Panc1 (cell line): ENCODE results near the gene CENPB. TPM values are rescaled to one million over a fixed set of nuclear protein-coding genes. Genes with fewer than 3 reads are reported as not detected.
A peak's percentile ranks its signal among the peaks of the same experiment; 100 is the strongest.

Experiments used
- ATAC-seq: fragments of 200-7000 bp; cut with Tn5 transposase; 2 replicates; pipeline ENCODE4 v1.9.1; 2020; ENCODE audit warnings: mild to moderate bottlenecking, moderate library complexity
- BruUV-seq: library from RNA; stranded (reverse); fragments of 400-500 nt; replicated peaks from 2 replicates; lab custom pipeline; 2021; lab: Mats Ljungman, UMichigan
- CTCF ChIA-PET: fragments of 300-600 bp; sonication (Branson Sonifier 250); formaldehyde crosslinking; loops from one replicate; lab custom pipeline; 2022; ENCODE audit warnings: antibody characterized with exemption; lab: Charles Lee
- POLR2A ChIA-PET: fragments of 300-600 bp; sonication (Branson Sonifier 250); formaldehyde crosslinking; loops from one replicate; lab custom pipeline; 2022; ENCODE audit warnings: antibody characterized with exemption; lab: Charles Lee
- DNase-seq: peaks from one replicate; pipeline ENCODE4 v3.0.0-alpha.2; 2010; ENCODE audit warnings: low read depth, low spot score
- H3K27ac ChIP-seq: 2 replicates; pipeline ENCODE4 v1.5.1; 2011; ENCODE audit warnings: mild to moderate bottlenecking, low read length, inconsistent platforms
- H3K27me3 ChIP-seq: fragments of 200-500 bp; sonication (Bioruptor generic); 2 replicates; pipeline ENCODE4 v1.6.0; 2014; ENCODE audit warnings: low read length, inconsistent platforms; ENCODE audit not compliant: control insufficient read depth, insufficient read depth
- H3K36me3 ChIP-seq: fragments of 200-500 bp; sonication (Bioruptor generic); 2 replicates; pipeline ENCODE4 v1.5.1; 2014; ENCODE audit warnings: inconsistent platforms, mild to moderate bottlenecking, low read length, moderate library complexity; ENCODE audit not compliant: control insufficient read depth, insufficient read depth
- H3K4me1 ChIP-seq: 2 replicates; pipeline ENCODE4 v1.5.1; 2011; ENCODE audit warnings: inconsistent platforms, mild to moderate bottlenecking, low read length, moderate library complexity; ENCODE audit not compliant: control insufficient read depth, insufficient read depth
- H3K4me3 ChIP-seq, 2 experiments: 2 replicates each; pipeline ENCODE4 v1.5.1; 2011 to 2012; ENCODE audit warnings: low read depth in 2 of 2, low read length in 2 of 2, mild to moderate bottlenecking in 2 of 2, inconsistent platforms in 1 of 2, moderate library complexity in 1 of 2
- H3K9me3 ChIP-seq: fragments of 200-500 bp; sonication (Bioruptor generic); 2 replicates; pipeline ENCODE4 v1.5.1; 2014; ENCODE audit warnings: low read depth, mild to moderate bottlenecking, inconsistent platforms, low read length, moderate library complexity; ENCODE audit not compliant: control insufficient read depth, insufficient read depth
- POLR2AphosphoS5 ChIP-seq: IDR thresholded peaks from 2 replicates; pipeline ENCODE4 v1.6.1; 2012; ENCODE audit warnings: mild to moderate bottlenecking, low read depth, low read length, moderate library complexity
- SIN3A ChIP-seq: IDR thresholded peaks from 2 replicates; pipeline ENCODE4 v1.6.1; 2012; ENCODE audit warnings: low read depth, mild to moderate bottlenecking, low read length, moderate library complexity, borderline replicate concordance; ENCODE audit not compliant: insufficient read depth
- TCF7L2 ChIP-seq: IDR thresholded peaks from 2 replicates; pipeline ENCODE4 v1.6.1; 2011; ENCODE audit warnings: mild to moderate bottlenecking, low read depth, low read length, inconsistent platforms
- in situ Hi-C: cut with HindIII; loops from 2 replicates; pipeline ENCODE4 v1.10.0; 2016; ENCODE audit warnings: low sequenced_read_pairs, low pct_unique_long_range_greater_than_20kb
- intact Hi-C: fragments of 100-400 bp; cut with micrococcal nuclease; formaldehyde crosslinking; loops from one replicate; pipeline ENCODE4 v1.10.0; 2022; ENCODE audit not compliant: unreplicated experiment
- total RNA-seq: library from RNA; stranded (reverse); gene quantifications from one replicate; pipeline ENCODE4 v1.2.1, GENCODE V29; 2021; ENCODE audit not compliant: unreplicated experiment
- TF ChIP-seq, protein P1 (sequence below): fragments of 450-650 bp; IDR thresholded peaks from 2 replicates; pipeline ENCODE4 v1.5.1; 2017; ENCODE audit warnings: mild to moderate bottlenecking
- TF ChIP-seq, protein P2 (sequence below), 2 experiments: IDR thresholded peaks; 2 replicates each; pipeline ENCODE4 v1.6.1; 2011 to 2012; ENCODE audit warnings: low read depth in 2 of 2, control low read depth in 1 of 2, low read length in 1 of 2, mild to moderate bottlenecking in 1 of 2, moderate library complexity in 1 of 2; ENCODE audit not compliant: insufficient read depth in 1 of 2

The CENPB gene
- total RNA-seq, 1 experiment from 2014 or later: 154 TPM

DNA sequence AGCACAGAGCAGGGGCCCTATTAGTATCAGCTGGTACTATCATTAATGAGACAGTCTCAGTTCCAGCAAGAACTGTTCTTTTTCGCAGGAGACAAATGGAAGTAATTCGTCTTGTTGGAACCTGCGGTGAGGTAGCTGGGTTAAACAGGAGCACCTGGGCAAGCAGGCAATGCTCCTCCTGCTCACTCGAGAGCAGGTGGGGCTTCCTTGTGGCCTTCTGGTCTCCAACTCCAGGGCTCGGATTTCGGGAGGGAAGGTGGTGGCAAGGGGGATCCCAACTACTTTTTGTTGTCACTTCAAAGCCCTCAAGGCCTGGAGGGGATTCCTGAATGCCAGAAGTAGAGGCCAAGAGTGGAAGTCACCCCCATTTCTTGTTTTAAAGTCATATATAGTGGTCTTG lies 3.9 kb downstream of the CENPB start:
- TF ChIP-seq POLR2AphosphoS5: no peak
- TF ChIP-seq, protein P1, sequence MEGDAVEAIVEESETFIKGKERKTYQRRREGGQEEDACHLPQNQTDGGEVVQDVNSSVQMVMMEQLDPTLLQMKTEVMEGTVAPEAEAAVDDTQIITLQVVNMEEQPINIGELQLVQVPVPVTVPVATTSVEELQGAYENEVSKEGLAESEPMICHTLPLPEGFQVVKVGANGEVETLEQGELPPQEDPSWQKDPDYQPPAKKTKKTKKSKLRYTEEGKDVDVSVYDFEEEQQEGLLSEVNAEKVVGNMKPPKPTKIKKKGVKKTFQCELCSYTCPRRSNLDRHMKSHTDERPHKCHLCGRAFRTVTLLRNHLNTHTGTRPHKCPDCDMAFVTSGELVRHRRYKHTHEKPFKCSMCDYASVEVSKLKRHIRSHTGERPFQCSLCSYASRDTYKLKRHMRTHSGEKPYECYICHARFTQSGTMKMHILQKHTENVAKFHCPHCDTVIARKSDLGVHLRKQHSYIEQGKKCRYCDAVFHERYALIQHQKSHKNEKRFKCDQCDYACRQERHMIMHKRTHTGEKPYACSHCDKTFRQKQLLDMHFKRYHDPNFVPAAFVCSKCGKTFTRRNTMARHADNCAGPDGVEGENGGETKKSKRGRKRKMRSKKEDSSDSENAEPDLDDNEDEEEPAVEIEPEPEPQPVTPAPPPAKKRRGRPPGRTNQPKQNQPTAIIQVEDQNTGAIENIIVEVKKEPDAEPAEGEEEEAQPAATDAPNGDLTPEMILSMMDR: no peak
- TF ChIP-seq, protein P2, sequence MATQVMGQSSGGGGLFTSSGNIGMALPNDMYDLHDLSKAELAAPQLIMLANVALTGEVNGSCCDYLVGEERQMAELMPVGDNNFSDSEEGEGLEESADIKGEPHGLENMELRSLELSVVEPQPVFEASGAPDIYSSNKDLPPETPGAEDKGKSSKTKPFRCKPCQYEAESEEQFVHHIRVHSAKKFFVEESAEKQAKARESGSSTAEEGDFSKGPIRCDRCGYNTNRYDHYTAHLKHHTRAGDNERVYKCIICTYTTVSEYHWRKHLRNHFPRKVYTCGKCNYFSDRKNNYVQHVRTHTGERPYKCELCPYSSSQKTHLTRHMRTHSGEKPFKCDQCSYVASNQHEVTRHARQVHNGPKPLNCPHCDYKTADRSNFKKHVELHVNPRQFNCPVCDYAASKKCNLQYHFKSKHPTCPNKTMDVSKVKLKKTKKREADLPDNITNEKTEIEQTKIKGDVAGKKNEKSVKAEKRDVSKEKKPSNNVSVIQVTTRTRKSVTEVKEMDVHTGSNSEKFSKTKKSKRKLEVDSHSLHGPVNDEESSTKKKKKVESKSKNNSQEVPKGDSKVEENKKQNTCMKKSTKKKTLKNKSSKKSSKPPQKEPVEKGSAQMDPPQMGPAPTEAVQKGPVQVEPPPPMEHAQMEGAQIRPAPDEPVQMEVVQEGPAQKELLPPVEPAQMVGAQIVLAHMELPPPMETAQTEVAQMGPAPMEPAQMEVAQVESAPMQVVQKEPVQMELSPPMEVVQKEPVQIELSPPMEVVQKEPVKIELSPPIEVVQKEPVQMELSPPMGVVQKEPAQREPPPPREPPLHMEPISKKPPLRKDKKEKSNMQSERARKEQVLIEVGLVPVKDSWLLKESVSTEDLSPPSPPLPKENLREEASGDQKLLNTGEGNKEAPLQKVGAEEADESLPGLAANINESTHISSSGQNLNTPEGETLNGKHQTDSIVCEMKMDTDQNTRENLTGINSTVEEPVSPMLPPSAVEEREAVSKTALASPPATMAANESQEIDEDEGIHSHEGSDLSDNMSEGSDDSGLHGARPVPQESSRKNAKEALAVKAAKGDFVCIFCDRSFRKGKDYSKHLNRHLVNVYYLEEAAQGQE (IDR thresholded peaks at IDR 0.05; ENCODE audit: insufficient read depth in 1 of 2, low read depth in 2 of 2, low read length in 1 of 2): no peak
- no peak for TF ChIP-seq SIN3A
- TF ChIP-seq TCF7L2: no peak
- no peak overlapping the region for H3K27ac ChIP-seq
- H3K4me3 ChIP-seq: no peak overlapping the region
- H3K27me3 ChIP-seq: no peaks in the 10 kb centered on the region
- DNase-seq (no peak), ATAC-seq (no peak)
- no peaks in the 10 kb centered on the region for H3K36me3 ChIP-seq
- in situ Hi-C loops: no loop called here
- no TSS peak for BruUV-seq
- CTCF ChIA-PET: interaction anchor here (0.9 kb wide), 1 partner anchor 72 kb away, joined by 3 read pairs; no protein-coding TSS in a partner anchor
- H3K9me3 ChIP-seq: no peaks in the 10 kb centered on the region
- H3K4me1 ChIP-seq: peaks cover 24% of the 10 kb centered on the region
- intact Hi-C loops: no loop called here
- POLR2A ChIA-PET: no interaction called here

- Histone ChIP-seq H3K36me3 (no peaks in the 10 kb centered on the region), H3K27ac (no peak within 1 kb of the TSS), H3K27me3 (no peaks in the 10 kb centered on the region), H3K9me3 (no peaks in the 10 kb centered on the region), H3K4me1 (peaks cover 17% of the 10 kb centered on the region), H3K4me3 (peak within 1 kb of the TSS; percentile 48 to 58)
- peak; percentile 88 for ATAC-seq
- BruUV-seq: no TSS peak
- TF ChIP-seq POLR2AphosphoS5: peak; percentile 94
- TF ChIP-seq SIN3A: peak; percentile 94
- TF ChIP-seq, protein P1: peak; percentile 90
- TF ChIP-seq, protein P2 (IDR thresholded peaks at IDR 0.05; ENCODE audit: insufficient read depth in 1 of 2, low read depth in 2 of 2, low read length in 1 of 2): no peak
- peak; percentile 50; the same call in 1 of the 2 replicates for TF ChIP-seq TCF7L2
- ChIA-PET POLR2A (interaction anchor here (0.5 to 0.7 kb wide), 2 partner anchors 39 to 77 kb away, joined by 3 to 9 read pairs; partner anchors contain the start of gene AP5S1), CTCF (interaction anchor here (0.6 to 1.6 kb wide), 8 partner anchors 14 to 104 kb away, joined by 3 to 9 read pairs (median 4); partner anchors contain the start of genes ADISSP and AP5S1)
- DNase-seq: peak; percentile 91
- in situ Hi-C loops: no loop called here
- intact Hi-C loops: loop anchor here (1.0 kb wide), 1 partner anchor 28 kb away; no protein-coding TSS in a partner anchor
These were observed 5.2 kb downstream of the CENPB start, which contains the start of gene SPEF1 for GRCh38 chr20:3781153-3781910. Gene SPEF1, minus strand, starts transcription at chr20:3781448. Its CDS starts 161 bp downstream, at chr20:3781287.
